Adrenal gland (tissue), 12 donors: Measurements from ENCODE around the gene CDK14. TPM values are rescaled to one million over a fixed set of nuclear protein-coding genes. Genes with fewer than 3 reads are reported as not detected.
A peak's percentile ranks its signal among the peaks of the same experiment; 100 is the strongest.

Experiments
- DNase-seq, 7 donors: peaks; one replicate each; pipeline ENCODE4 v3.0.0-alpha.2; 2019 to 2020
- H3K27ac ChIP-seq, 5 donors: fragments of 200-600 bp; sonication (generic) in 4 of 5; 1 replicate in 3 of 5; 2 replicates in 2 of 5; pipeline versions ENCODE4 v1.5.1 to v1.8.0; 2016 to 2020; ENCODE audit warnings: mild to moderate bottlenecking in 1 of 5
- H3K27me3 ChIP-seq: fragments of 200-600 bp; 2 replicates; pipeline ENCODE4 v1.8.0; 2021
- H3K36me3 ChIP-seq, 2 donors: fragments of 200-600 bp; replicated peaks in 1 of 2; 1 replicate in 1 of 2; 2 replicates in 1 of 2; pipeline versions ENCODE4 v1.5.1 to v1.8.0; 2018 to 2022
- H3K4me1 ChIP-seq, 2 donors: fragments of 200-600 bp; replicated peaks in 1 of 2; 1 replicate in 1 of 2; 2 replicates in 1 of 2; pipeline versions ENCODE4 v1.5.1 to v1.8.0; 2018 to 2021
- H3K4me3 ChIP-seq, 4 donors: fragments of 200-600 bp; sonication (generic) in 3 of 4; one replicate each; pipeline ENCODE4 v1.5.1; 2016 to 2018
- H3K9me3 ChIP-seq, 3 donors: fragments of 200-600 bp; sonication (generic) in 1 of 3; replicated peaks in 1 of 3; 1 replicate in 2 of 3; 2 replicates in 1 of 3; pipeline versions ENCODE4 v1.5.1 to v1.8.0; 2016 to 2021
- CTCF ChIP-seq, 6 experiments: fragments of 450-650 bp in 4 of 6; fragments of 200-600 bp in 2 of 6; sonication (generic) in 1 of 6; IDR thresholded peaks; 1 replicate in 5 of 6; 2 replicates in 1 of 6; pipeline versions ENCODE4 v1.5.1 to v1.8.0; 2016 to 2021; ENCODE audit warnings: antibody characterized with exemption in 6 of 6, mild to moderate bottlenecking in 2 of 6, moderate library complexity in 1 of 6
- POLR2A ChIP-seq, 2 donors: fragments of 450-650 bp; IDR thresholded peaks; one replicate each; pipeline ENCODE4 v1.6.1; 2017; ENCODE audit warnings: antibody characterized with exemption in 2 of 2, mild to moderate bottlenecking in 2 of 2, moderate library complexity in 1 of 2
- WGBS, 4 donors: extraction: QIAGEN DNeasy Blood & Tissue Kit in 2 of 4; methylation state at CpG; one replicate each; pipeline versions ENCODE4 v1.1.5 to v1.1.7; 2013 to 2017; 5-methylcytosine and 5-hydroxymethylcytosine counted together
- intact Hi-C, 2 donors: fragments of 100-400 bp; cut with DNase I; formaldehyde crosslinking; loops; one replicate each; pipeline versions ENCODE4 v1.14.1 to v1.15.0; 2022 to 2023
- polyA plus RNA-seq, 3 donors: library from polyadenylated mRNA; stranded (reverse); fragments of 200-250 nt in 2 of 3; fragments of 350-450 nt in 1 of 3; fragmentation: Illumina TruSeq in 1 of 3; extraction: RNeasy Lipid Tissue Mini Kit (QIAGEN cat#74804) in 1 of 3; gene quantifications; one replicate each; pipeline ENCODE4 v1.2.3, GENCODE V29; 2013 to 2014
- total RNA-seq, 9 donors: library from RNA; depleted of rRNA in 4 of 9; stranded (reverse); fragments of >200 nt in 4 of 9; fragments of 120-200 nt in 1 of 9; fragmentation: NEBNext Ultra II Directional in 1 of 9; extraction: Animal tissue kit (Norgen Biotek cat#: 25700) in 1 of 9; gene quantifications; one replicate each; pipeline versions ENCODE4 v1.1.0 to v1.2.4, GENCODE V29; 2013 to 2023
- donor health status: healthy with polysubstance abuse.
- donor health status: Bipolar disorder and iron deficiency.
- donor health status: DM: yes; HTN: yes; CAD: no.
- donor health status: DM: no; HTN: no; CAD: no.
- donor health status: DM: no; HTN: no; CAD: no.
- donor health status: DM: yes; HTN: yes; CAD: no.

Gene CDK14
- total and polyA plus RNA-seq, 12 donors = 1.9 to 14.5 (median 7.6) TPM

- Histone ChIP-seq H3K4me1 (peaks cover 13 to 15% of the 10 kb centered on the region in 2 donors), H3K27ac (no peak overlapping the region), H3K27me3 (no peaks in the 10 kb centered on the region), H3K36me3 (no peaks in the 10 kb centered on the region), H3K4me3 (no peak overlapping the region), H3K9me3 (no peaks in the 10 kb centered on the region)
- no peak for DNase-seq
- intact Hi-C loops = no loop called here
- TF ChIP-seq CTCF (IDR thresholded peaks at IDR 0.05) = no peak
- no peak for TF ChIP-seq POLR2A (IDR thresholded peaks at IDR 0.05)
- 67 to 77% (median 76%) methylated on average over 8 of the region's 8 CpGs for WGBS, 4 donors
Observed at GRCh38 chr7:91242097-91242844, 646.1 kb downstream of the CDK14 start.

GRCh38 chr7:91243591-91244301 is 647.6 kb downstream of the CDK14 start:
- H3K4me3 ChIP-seq = no peak overlapping the region
- peaks cover 13 to 15% of the 10 kb centered on the region in 2 donors for H3K4me1 ChIP-seq
- H3K9me3 ChIP-seq = no peaks in the 10 kb centered on the region
- 73 to 78% (median 74%) methylated on average over 6 of the region's 6 CpGs for WGBS, 4 donors
- H3K36me3 ChIP-seq = no peaks in the 10 kb centered on the region
- no peaks in the 10 kb centered on the region for H3K27me3 ChIP-seq
- H3K27ac ChIP-seq = no peak overlapping the region
- TF ChIP-seq POLR2A (IDR thresholded peaks at IDR 0.05) = no peak
- no peak for TF ChIP-seq CTCF (IDR thresholded peaks at IDR 0.05)
- intact Hi-C loops = no loop called here
- no peak for DNase-seq

GRCh38 chr7:91247500-91247899 is 651.4 kb downstream of the CDK14 start:
- intact Hi-C loops = no loop called here
- Histone ChIP-seq H3K27me3 (no peaks in the 10 kb centered on the region), H3K9me3 (no peaks in the 10 kb centered on the region), H3K27ac (no peak overlapping the region), H3K4me1 (no peaks in the 10 kb centered on the region), H3K4me3 (no peak overlapping the region), H3K36me3 (no peaks in the 10 kb centered on the region)
- no peak for DNase-seq
- TF ChIP-seq POLR2A (IDR thresholded peaks at IDR 0.05) (no peak), CTCF (IDR thresholded peaks at IDR 0.05) (peak in 1 of 6 experiments; percentile 14)

GRCh38 chr7:91248996-91249395 is 652.9 kb downstream of the CDK14 start:
- H3K4me1 ChIP-seq = no peaks in the 10 kb centered on the region
- no peaks in the 10 kb centered on the region for H3K27me3 ChIP-seq
- no peak overlapping the region for H3K27ac ChIP-seq
- no peaks in the 10 kb centered on the region for H3K9me3 ChIP-seq
- H3K4me3 ChIP-seq = no peak overlapping the region
- 50 to 60% (median 55%) methylated on average over 2 of the region's 2 CpGs for WGBS, 4 donors
- intact Hi-C loops = no loop called here
- TF ChIP-seq POLR2A (IDR thresholded peaks at IDR 0.05) (no peak), CTCF (IDR thresholded peaks at IDR 0.05) (no peak)
- H3K36me3 ChIP-seq = no peaks in the 10 kb centered on the region
- DNase-seq = no peak
